GM19023 (cell line): ENCODE data around the gene SLC4A5.
A peak's percentile ranks its signal among the peaks of the same experiment; 100 is the strongest.
"Not testable (repeated sequence)": the region's sequence is repeated elsewhere in the genome, so short reads cannot be mapped to it uniquely, and the experiment has no call there.

Source experiments
- ATAC-seq: cut with Tn5 transposase; IDR thresholded peaks from one replicate; pipeline ENCODE4 v1.9.1; 2021; ENCODE audit warnings: mild to moderate bottlenecking, moderate library complexity; ENCODE audit not compliant: unreplicated experiment

Gene SLC4A5

DNA sequence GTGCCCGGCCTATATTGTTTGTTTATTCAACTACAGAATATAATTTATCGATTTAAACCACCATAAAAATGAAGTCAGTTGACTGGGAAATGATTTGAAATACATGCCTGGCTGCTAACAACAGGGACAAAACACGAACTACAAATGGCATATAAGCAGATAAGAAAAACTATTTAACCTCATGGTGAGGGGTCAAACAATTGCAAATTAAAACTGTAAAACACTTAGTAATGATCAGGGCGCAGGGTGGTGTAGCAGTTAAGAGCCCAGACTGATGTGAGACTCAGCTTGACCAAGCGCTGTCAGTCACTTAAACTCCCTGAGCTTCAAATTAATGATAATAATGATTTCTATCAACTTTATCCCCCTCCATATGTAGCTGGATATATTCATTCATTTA is 138.1 kb downstream of the SLC4A5 start:
- ATAC-seq = no peak

DNA sequence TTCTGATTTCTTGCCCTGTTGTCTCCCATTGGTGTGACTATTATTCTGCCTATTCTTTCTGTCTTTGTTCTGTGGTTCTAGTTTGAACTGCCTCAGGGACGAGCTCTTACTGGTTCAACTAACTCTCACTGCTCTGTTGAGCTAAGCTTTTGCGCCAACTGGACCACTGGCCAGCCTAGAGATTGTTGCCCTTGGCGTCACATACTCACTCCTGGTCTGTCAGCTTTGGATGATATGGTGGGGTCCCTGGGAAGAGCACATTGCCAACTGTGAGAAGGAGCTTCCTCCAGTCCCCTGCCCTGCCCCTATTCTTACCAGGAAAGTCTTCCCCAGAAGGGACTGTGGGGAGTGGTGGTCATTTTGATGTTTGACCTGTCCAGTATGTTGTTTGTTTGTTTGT is 138.8 kb downstream of the SLC4A5 start:
- ATAC-seq = no peak

DNA sequence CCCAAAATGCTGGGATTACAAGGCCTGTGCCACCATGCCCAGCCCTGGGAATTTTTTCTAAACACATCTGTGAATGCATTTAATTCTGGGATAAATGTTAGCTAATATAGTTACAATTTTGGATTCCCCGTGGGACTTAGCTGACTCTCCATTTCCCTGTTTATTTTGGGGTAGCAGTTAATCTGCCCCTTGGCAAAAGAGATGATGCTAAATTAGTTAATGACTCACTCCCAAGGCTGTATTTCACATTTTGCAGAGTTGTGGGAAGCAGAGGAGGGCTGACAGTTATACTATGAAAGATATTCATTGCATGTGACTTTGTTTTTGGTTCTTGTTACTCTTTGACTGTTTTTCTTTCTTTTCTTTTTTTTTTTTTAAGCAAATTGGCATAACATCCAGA is 141.6 kb downstream of the SLC4A5 start:
- ATAC-seq = no peak

DNA sequence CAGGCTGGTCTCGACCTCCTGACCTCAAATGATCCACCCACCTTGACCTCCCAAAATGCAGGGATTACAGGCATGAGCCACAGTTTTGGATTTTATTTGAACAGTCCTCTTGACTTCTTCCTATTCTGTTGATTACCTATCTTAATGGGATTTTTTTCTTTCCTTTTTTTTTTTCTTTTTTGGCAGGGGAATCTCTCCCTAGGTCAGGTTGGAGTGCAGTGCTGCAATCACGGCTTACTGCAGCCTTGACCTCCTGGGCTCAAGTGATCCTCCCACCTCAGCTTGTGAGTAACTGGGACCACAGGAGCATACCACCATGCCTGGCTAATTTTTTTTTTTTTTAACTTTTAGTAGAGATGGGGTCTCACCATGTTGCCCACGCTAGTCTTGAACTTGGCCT is 142.0 kb downstream of the SLC4A5 start:
- no peak for ATAC-seq

DNA sequence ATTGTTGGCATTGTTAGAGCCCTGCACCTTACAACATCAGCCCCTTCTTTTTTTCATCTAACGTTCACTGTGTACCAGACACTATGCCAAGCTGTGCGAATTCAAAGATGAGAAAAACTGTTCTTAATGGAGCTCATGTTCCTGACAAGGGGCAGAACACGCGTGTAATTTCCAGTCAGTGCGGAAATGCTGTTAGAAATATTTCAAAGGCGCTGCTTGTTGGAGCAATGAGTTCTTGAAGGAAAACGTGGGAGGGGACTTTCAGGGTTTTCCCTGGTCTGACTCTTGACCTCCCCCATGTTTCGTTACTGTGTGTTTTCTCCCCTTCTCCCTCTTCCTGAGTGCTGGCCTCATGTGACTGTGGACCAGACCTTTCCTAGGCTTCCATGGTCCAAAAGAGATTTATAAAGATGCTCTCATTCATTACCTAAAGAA is 143.3 kb downstream of the SLC4A5 start:
- no peak for ATAC-seq

DNA sequence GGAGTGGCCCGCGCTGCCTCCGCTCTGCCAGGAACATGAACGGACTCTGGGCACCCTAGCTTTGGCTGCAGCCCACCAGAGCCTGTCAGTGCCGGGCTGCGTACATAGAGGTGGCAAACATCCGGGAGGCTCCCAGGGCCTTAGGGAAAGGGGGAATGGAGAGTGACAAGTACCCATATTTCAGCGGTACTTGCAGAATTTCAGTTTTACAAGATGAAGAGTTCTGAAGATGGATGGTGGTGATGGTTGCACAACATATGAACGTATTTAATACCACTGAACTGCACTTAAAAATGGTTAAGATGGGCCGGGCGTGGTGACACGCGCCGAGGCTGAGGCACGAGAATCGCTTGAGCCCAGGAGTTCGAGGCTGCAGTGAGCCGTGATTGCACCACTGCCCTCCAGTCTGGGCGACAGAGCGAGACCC is 143.9 kb downstream of the SLC4A5 start:
- ATAC-seq = no peak

DNA sequence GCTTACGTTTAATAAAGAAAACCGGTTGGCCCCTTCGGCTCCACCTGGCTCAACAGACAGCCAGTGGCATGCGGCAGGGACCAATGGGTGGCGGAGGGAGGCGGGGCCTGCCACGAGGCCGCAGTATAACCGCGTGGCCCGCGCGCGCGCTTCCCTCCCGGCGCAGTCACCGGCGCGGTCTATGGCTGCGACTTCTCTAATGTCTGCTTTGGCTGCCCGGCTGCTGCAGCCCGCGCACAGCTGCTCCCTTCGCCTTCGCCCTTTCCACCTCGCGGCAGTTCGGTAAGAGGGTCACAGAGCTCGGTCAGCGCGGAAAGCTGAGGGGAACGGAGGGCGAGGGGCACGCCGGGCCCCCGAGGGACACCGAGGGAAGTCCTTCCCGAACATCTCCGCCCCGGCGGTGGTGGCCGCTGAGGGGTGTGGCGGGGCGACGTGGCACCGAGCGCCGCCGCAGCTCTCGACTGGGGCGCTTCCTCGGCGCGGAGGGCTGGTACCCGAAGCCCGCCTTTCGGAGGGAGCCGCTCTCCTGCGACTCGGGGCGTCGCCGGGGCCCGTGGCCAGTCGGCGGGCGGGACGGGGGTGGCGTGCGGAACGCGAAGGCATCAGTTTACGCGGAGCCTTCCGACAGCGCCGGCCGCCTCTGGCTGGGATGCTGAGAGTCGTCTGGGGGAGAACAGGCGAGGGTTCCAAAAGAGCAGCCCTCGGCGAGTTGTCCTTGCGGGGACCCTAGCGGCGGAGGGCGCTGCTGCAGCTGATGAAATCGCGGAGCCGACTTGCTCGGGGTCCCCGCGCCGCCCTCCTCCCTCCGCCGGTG is 144.5 kb downstream of the SLC4A5 start, which contains the start of gene MTHFD2:
TSS of gene MTHFD2 (plus strand) at position 155 of the 814 bp plus-strand sequence. CDS start at position 182, 27 bp downstream.
- peak; percentile 95 for ATAC-seq

DNA sequence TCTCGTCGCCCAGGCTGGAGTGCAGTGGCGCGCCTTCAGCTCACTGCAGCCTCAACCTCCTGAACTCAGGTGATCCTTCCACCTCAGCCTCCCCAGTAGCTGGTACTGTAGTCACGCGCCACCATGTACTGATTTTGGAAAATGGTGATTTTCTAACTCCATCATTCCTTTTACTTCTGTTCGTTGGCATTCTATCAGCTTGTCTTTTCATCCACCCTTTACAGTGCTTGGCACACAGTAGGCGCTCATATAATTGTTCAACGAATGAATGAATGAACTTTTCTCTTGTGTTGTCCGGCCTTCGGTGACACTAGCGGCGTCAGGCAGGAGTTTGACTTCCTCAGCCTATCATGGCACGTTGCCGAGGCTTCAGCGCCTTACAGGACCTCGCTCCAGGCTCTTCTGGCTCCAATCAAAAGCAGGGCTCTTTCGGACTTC is 145.2 kb downstream of the SLC4A5 start:
- ATAC-seq = no peak

DNA sequence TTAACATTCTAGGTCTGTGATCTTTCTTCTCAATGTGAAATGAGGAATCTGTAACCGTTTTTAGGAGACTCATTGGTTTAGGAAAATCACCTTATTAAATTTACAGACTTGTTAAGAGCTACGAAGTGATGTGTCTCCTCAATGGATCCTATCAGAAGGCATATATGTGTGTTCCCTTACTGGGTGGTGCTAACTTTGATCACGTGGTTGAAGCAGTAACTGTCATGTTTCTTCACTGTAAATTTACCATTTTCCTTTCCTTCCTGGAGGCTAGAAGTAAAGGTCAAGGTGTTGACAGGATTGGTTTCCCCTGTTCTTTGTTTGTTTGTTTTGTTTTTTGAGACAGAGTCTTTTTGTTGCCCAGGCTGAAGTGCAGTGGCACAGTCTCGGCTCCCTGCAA is 146.2 kb downstream of the SLC4A5 start:
- no peak for ATAC-seq

DNA sequence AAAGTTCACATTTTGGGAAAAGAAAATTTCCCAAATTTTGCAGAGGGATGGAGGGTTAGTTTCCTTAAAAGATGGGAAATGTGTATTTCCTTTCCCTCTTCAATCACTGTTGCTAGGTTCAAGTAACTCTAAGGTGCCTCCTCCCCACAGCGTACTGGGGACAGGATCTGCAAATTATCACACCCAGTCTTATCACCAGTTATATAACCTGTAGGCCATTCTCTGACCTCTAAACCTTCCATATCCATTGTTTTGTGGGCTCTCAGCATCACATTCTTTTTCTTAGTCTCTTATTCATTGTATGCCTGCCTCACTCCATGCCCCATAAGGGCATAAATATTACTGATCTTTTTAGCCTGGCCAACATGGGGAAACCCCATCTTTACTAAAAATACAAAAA is 148.4 kb downstream of the SLC4A5 start:
- ATAC-seq = no peak

DNA sequence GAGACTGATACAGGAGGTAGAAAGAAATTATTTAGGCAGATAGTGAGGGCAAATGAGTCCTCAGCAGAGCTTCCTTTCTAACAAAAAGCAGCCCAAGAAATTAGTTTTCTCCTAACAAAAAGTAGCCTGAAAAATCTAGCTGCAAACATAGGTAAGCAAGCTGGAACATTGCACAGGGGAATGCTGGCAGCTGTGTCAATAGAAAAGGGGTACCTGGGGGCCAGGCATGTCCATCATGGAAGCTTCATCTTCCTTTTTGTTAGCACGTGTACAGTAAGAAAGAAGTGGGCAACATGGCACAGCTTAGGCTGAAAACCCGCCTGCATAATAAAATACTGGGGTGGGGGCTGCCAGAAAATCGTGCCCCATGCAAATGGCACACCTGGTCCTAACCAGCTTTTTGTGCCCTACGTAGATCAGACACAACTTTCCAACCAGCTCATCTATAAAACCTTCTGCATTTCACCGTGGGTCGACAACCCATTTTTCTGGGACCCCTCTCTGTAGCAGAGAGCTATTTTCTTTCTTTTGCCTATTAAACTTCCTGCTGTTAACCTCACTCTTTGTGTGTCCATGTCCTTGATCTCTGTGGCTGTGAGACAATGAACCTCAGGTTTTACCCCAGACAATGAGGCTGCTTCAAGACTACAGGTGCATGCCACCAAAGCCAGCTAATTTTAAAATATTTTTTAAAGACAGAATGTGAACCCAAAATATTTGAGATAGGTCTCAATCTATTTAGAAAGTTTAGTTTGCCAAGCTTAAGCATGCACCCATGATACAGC is 151.4 kb downstream of the SLC4A5 start:
- no peak for ATAC-seq

DNA sequence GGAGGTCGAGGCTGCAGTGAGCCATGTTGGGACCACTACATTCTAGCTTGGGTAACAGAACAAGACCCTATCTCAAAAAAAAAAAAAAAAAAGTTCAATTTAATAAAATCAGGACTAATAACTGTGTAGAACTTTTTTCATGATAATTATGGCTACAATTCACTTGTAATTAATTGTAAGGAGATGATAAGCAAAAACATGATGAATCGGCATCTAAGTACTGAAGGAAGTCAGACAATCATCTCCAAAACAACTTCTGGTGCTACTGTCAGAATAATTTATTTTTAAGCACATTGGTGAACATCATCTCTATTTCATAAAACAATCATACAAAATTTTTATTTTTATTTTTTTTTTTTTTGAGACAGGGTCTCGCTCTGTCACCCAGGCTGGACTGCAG is 154.5 kb downstream of the SLC4A5 start:
- no peak for ATAC-seq

DNA sequence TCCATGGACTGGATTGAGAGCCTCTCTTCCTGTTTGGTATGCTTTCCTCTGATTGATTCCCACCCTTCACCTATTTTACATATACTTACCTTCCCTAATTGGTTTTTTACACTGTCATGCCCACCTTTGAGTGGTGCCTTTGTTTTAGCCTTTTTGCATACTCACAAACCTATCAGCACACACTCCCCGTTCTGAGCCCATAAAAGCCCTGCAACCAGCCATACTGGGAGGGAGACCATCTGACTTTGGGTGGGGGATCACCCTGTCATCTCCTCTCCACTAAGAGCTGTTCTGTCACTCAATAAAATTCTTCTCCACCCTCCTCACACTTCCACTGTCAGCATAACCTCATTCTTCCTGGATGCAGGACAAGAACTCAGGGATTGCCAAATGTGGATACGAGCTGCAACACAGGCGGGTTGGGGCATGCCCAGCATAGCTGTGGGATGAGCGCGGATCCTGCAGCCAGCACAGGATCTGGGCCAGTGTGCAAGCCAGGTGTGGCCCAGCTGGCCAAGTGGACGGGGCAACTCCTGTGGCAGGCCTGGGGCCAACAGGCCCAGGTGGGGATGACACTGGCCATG is 155.1 kb downstream of the SLC4A5 start:
- no peak for ATAC-seq

DNA sequence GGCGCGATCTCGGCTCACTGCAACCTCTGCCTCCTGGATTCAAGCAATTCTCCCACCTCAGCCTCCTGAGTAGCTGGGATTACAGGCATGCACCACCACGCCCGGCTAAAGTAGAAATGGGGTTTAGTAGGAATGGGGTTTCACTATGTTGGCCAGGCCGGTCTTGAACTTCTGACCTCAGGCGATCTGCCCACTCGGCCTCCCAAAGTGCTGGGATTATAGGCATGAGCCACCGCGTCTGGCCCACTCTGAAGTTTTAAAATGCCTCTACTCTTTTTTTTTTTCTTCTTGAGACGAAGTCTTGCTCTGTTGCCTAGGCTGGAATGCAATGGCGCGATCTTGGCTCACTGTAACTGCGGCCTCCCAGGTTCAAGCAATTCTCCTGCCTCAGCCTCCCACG is 156.5 kb downstream of the SLC4A5 start:
- not testable (repeated sequence) for ATAC-seq

DNA sequence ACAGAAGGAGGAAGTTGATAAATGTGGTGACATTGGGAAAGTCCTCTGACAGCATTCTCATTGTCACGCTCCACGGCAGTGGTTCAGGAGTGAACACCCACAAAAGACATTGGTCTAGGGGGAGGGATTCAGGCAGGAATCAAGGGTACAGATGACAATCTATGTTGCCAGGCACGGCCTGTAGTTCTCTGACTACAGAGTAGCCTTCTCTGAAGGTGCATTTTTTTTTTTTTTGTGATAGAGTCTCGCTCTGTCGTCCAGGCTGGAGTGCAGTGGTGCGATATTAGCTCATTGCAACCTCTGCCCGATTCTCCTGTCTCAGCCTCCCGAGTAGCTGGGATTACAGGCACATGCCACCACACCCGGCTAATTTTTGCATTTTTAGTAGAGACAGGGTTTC is 157.2 kb downstream of the SLC4A5 start:
- peak; percentile 49 for ATAC-seq

DNA sequence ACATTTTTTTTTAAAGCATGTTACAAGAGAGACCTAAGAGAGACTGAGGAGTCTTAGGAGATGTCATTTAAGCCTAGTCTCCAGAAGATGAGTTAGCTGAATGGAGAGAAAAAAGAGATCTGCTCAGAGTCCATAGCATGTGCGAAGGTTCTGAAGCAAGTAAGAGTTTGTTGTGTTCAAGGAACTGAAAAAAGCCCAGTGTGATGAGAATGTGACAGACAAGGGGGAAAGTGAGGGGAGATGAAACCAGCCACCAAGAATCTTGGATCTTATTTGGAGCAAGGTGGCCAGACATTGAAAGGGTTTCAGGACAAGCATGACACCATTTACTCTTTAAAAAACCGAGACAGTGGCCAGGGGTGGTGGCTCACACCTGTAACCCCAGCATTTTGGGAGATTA is 159.3 kb downstream of the SLC4A5 start:
- no peak for ATAC-seq

DNA sequence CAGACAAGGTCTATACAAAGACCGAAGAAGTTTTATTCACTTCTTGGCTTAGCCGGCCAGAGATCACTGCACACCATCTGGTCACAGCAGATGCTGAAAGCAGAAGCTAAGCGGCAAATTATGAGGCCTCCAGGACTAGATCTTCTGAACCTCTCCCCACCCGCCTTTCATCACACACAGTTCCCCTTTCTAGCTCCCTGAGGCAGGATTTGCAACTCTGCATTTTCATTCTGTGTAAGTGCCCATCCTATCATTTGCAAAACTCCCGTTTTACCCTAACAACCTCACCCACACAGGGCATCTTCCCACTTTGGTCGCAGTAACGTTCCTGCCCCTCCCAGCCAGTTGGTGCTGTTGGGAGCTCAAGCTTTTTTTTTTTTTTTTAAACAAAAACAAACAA is 161.5 kb downstream of the SLC4A5 start:
- ATAC-seq = peak; percentile 30

DNA sequence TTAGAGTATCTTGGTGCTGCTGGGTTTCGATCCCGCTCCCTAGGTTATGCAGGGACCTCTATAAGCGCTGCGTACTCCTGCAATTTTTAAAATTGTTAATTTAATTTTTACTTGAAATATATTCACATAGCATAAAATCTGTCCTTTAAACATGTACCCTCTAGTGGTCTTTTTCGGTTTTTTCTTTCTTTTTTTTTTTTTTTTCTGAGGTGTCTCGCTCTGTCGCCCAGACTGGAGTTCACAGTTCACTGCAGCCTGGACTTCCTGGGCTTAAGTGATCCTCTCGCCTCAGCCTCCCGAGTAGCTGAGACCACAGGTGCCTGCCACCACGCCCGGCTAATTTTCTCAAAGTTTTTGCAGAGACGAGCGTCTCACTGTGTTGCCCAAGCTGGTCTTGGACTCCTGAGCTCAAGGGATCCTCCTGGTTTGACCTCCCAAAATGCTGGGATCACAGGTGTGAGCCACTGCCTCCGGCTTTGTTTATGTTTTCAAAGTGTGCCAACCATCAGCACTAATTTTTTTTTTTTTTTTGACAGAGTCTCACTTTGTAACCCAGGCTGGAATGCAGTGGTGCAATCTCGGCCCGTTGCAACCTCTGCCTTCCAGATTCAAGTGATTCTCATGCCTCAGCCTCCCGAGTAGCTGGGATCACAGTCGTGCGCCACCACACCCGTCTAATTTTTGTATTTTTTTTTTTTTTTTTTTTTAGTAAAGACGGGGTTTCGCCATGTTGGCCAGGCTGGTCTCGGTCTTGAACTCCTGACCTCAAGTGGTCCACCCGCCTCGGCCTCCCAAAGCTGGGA is 164.0 kb downstream of the SLC4A5 start:
- ATAC-seq = peak; percentile 7

DNA sequence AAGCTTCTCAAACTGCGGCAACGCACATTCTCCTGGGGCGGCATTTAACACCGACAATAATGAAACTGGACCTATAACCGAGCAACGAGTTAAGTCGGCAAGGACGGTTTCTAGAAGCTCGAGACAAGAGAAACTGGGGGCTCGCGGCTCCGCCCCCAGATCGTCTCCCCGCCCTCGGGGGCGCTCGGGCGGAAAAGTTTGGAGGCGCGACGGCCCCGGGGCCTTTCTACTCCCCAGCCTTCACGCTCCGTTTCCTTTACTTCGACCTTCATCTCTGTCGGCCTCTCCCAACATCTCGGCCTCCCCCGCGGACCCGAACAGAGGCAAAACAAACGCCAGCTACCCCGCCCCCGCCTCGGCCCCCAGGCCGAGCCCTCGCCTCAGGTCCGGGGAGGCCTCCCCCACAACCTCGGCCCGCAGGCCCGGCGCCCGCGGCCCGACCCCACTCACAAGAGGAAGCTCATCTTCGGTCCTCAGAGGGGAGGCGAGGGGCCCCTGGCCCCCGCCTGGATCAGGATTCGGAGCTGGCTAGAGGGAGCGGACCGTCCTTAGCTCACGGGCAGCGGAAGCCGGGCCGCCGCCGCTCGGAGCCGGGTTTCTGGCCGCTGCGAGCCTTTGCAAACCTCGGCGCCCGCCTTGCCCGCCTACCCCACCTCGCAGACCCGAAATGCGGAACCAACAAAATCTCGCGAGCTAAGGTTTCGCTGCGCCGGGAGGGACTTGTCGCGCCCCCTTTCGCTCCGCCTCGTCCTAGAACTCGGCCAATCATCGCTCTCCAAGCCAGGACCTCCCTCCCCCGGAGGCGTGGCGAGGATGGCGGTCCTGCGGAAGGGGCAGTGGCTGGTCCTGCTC is 164.8 kb downstream of the SLC4A5 start, which contains the start of gene MOB1A:
TSS of gene MOB1A (minus strand) at position 669 of the 852 bp plus-strand sequence. CDS start at position 464, 205 bp downstream.
- ATAC-seq = peak; percentile 82

DNA sequence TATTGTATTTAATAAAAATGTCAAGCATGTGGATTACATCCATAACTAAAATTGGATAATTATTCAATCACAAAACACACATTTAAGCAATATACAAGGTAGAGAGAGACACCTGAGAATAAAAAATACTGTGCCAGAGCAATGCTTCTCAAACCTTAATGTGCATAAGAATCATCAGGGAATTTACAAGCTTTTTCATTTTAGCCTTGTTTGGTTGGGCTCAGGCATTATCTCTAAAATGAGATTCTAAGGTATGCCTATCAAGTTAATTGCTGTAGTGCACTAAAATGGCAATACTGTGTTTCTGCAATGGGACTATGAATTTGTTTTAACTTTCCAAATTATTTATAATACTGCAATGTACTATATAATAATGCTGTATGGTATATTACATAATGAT is 165.5 kb downstream of the SLC4A5 start:
- no peak for ATAC-seq
